ENCODE data around the gene SEC23IP.
A peak's percentile ranks its signal among the peaks of the same experiment; 100 is the strongest.
"Not testable (repeated sequence)": the region's sequence is repeated elsewhere in the genome, so short reads cannot be mapped to it uniquely, and the experiment has no call there.

The SEC23IP gene

DNA sequence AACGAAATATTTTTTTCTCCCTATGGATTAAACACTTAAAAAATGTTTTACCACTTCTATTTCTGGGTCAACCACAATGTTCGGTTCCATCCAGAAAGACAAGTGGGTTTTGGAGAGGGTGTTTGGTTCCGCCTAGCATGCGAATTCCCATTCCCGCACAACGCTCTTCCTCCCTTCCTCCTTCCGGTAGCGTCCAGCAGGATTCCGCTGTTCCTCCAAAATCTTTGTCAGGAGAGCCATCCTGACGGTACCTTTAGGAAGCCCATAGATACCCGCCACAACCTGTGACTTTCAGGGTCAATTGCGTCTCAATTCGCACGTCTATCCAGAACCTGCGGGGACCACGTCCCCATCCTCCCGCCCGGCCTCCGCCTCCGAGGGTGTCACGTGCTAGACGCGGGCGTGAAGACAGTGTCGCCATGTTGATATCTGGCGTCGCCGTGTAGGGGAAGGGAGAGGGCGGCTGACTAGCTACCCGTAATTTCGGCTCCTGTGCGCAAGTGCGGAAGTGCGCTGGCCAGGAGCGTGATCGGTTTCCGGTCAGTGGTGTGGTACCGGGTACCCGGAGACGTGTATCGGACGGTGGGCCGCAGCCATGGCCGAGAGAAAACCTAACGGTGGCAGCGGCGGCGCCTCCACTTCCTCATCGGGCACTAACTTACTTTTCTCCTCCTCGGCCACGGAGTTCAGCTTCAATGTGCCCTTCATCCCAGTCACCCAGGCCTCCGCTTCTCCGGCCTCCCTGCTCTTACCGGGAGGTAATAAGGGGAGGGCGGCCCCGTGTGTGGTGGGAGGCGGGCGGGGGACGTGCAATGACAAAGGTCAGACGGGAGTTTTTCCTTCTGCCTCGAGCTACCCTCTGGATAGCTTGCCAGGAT, at the start of gene SEC23IP:
SEC23IP (plus strand) TSS at position 543 of the 878 bp plus-strand sequence; CDS start at position 596, 53 bp downstream.
- peak; percentile 95 for DNase-seq (ENCODE audit: low spot score)

DNA sequence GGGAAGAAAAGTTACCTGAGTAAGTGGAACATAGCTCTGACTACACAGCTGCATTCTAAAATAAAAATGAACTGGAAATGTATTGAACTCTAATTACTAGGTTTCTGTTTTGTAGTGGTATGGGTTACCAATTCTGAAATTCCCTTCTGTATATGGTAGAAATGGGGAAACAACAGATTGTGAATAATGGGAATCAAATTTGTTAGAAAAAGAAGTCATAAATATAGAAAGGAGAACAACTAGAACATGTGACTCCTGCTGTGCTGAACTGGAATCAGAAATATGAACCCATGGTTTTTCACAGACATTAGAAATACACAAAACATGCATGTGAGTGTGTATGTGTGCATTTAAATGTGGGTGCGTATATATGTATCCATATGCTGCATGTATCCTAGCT, 46.9 kb upstream of the SEC23IP start:
- no peak for DNase-seq (ENCODE audit: low spot score)

DNA sequence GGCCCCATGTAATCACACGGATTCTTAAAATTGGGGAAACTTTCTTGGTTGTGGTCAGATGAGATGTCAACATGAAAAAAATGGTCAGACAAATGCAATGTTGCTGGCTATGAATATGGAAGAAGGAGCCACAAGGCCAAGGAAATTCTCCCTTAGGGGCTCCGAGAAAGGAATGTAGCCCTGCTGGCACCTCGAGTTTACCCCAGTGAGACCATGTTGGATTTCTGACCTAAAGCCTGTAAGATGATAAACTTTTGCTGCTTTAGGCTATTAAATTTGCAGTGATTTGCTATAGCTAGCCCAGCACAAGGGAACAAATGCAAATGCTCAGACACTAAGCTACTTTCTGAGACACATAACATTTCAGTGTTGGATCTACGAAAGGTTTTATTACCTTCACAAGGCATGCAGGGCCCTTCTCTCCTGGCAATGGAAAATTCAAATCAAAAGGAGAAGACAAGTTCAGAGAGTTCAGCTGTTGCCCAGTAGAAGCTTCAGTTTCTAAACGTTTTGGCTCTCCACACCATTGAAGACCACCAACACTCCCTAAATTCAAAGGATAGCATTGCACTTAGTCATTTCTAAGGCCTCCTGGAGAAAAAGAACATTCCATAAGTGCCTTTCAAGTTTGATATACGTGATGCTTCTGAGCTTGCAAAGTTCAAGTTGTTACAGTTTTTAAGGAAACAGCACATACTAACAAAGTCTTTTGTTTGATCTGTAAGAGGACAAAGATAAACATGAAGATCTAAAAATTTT, 43.3 kb upstream of the SEC23IP start:
- no peak for DNase-seq (ENCODE audit: low spot score)

GRCh38 chr10:119849944-119850343, 42.6 kb upstream of the SEC23IP start:
- no peak for DNase-seq (ENCODE audit: low spot score)

DNA sequence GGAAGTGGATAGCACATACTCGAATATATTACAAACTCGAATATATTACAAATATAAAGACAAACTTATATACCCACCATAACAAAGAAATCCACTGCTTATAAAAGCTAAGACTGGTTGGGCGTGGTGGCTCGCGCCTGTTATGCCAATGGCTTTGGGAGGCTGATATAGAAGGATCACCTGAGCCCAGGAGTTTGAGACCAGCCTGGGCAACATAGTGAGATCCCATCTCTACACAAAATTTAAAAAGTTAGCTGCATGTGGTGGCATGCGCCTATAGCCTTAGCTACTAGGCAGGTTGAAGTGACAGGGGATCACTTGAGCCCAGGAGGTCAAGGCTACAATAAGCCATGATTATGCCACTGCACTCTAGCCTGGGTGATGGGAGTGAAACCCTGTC, 40.3 kb upstream of the SEC23IP start:
- no peak for DNase-seq (ENCODE audit: low spot score)

DNA sequence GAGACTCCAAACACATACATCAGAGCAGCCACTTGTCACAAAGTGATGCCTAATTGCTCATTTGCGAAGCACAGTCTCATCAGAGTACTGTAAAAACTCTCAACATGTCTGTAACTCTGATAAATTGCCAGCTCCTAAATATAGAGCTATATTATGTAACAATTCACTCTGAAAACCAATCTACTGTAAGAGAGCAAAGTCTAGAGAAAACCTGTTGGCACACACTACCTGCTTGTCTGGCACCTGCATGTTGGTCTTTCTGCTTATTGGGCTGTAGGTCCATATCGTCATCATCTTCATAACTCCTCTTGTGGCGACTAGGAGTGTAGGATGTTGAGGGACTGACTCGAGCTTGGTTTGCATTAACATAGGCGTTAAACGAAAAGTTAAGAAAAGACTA, 39.7 kb upstream of the SEC23IP start:
- DNase-seq (ENCODE audit: low spot score): no peak

DNA sequence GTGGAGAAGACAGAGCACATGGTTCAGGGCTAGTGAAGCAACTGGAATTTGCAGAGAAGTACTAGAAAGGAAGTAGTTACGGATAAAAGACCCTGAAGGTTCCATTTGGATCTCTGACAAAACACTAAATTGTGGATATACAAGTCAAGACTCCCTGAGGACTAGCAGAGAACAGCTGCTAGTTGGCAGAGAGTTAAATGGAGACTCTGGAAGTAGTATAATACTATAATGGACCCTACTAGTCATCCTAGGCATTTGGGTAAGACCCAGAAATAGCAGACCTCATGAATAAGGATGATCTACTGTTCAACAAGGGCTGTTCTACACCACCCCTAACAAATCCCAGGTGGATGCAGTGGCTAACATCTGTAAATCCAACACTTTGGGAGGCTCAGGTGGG, 39.0 kb upstream of the SEC23IP start:
- DNase-seq (ENCODE audit: low spot score): no peak

DNA sequence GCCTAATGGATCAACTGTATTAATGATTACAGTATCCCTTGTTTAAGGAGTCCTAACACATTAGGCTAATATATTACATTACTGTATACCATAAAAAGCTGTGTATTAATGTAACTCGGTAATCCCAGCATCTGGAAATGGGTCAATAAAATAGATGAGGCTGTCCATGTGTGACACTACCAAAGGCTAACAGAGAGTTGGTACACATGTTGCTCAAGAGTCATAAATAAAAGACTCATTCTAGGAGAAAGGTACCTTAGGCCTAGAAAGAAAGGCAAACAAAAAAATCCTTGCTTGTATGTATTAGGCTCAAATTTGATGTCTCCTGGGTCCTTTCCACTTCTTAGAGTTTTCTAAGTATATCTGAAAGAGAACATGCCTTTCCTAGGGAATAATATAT, 34.5 kb upstream of the SEC23IP start:
- DNase-seq (ENCODE audit: low spot score): no peak

- peak; percentile 32 for DNase-seq (ENCODE audit: low spot score)
Observed at GRCh38 chr10:119859420-119860258, 32.9 kb upstream of the SEC23IP start.

DNA sequence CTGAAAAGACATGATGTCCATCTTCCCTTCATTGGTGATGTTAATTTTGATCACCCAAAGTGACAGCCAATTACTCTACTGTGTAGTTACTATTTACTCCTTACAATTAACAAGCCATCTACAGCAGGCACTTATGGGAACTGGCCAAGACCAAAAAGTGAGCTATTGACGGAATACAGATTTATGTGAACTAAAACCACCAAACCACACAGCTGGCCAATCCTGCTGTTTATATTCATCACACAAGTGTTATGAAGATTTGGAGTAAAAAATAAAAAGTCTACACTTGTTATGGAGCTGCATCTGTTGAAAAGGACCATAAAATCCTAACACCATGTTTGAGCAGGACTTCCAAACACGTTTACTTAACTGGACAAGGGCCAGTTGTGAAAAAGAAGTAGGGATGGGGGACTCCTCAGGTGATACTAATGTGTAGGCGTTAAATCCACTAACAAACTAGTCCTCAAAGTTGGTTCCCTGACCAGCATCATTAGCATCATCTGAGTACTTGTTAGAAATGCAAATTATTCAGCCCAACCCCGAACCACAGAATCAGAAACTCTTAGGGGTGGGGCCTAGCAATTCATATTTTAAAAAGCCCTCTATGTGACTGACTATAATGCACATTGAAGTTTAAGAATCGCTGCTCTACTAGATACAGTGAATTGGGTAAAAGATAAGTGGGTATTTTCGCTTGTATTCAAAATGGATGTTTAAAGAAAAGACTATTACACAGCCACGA, 31.5 kb upstream of the SEC23IP start:
- no peak for DNase-seq (ENCODE audit: low spot score)

DNA sequence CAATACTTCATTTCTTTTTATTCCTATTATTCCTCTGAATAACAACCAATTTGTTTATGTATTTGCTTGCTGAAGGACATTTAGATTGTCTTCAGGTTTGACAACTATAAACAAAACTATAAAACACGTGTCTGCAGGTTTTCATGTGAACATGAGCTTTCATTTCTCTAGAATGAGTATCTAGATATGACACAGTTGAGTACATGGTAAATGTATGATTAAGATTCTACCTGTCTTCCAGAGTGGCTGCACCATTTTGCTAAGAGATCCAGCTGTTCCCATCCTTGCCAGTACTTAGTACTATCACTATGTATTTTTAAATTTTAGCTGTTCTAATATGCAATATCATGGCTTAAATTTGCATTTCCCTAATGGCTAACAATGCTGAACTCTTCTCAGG, 30.0 kb upstream of the SEC23IP start:
- peak; percentile 40 for DNase-seq (ENCODE audit: low spot score)

DNA sequence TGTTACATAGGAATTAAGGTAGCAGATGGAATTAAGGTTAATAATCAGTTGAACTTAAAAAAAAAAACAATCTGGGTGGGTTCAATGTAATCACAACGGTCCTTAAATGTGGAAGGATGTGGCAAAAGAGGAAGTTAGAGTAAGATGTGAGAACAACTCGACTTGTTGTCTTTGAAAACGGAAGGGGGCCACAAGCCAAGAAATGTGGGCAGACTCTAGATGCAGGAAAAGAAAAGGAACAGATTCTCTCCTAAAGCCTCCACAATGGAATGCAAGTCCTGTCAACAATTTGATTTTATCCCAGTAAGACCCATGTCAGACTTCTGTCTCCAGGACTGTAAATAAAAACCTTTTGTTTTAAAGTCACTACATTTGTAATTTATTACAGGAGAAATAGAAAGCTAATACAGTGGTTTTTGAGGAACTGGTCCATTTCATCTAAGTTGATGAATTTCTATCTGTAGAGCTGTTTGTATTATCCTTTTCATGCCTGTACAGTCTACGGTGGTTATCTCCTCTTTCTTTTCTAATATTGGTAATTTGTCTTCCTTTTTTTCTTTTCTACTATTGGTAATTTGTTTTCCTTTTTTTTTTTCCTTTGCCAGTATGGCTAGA, 28.5 kb upstream of the SEC23IP start:
- DNase-seq (ENCODE audit: low spot score): no peak

- DNase-seq (ENCODE audit: low spot score): no peak
Observed at GRCh38 chr10:119865699-119866240, 26.8 kb upstream of the SEC23IP start.

DNA sequence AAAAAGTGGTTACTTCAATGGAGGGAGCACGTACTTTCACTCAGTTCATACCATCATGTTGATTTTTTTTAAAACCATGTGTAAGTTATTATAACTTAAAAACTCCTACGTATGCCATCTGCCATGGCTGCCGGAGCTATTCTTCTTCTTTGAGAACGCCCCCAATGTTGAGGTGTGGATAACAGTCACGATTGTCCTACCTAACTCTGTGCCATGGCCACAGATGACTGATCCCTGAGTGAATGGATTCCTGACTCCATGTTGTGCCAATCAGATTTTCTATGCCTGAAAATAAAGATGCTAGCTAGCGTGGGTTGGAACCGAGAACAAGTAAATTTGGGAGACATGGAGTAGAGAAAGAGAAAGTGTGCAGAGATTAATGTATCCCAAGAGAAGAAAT, 25.2 kb upstream of the SEC23IP start:
- DNase-seq (ENCODE audit: low spot score): no peak

GRCh38 chr10:119869398-119869797, 23.1 kb upstream of the SEC23IP start:
- not testable (repeated sequence) for DNase-seq (ENCODE audit: low spot score)

GRCh38 chr10:119871881-119872609, 20.5 kb upstream of the SEC23IP start:
- peak; percentile 61 for DNase-seq (ENCODE audit: low spot score)

DNA sequence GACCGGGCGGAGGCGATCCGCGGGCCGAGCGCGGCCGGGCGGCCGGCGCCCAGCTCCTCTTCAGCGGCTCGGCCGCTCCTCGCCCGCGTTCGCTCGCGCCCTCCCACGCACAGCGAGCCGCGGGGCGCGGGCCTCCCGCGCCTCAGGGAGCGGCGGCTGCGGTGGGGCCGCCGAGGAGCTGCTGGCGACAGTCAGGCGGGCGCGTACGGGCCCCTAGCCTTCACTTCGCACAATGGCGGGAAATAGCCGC, 20.0 kb upstream of the SEC23IP start, which contains the start of gene MCMBP:
MCMBP (minus strand) TSS at position 234 of the 250 bp plus-strand sequence. CDS start 259 bp downstream, outside the sequence.
- DNase-seq (ENCODE audit: low spot score): no peak

- peak; percentile 92 for DNase-seq (ENCODE audit: low spot score)
Observed at GRCh38 chr10:119872860-119873681, 19.5 kb upstream of the SEC23IP start.

DNA sequence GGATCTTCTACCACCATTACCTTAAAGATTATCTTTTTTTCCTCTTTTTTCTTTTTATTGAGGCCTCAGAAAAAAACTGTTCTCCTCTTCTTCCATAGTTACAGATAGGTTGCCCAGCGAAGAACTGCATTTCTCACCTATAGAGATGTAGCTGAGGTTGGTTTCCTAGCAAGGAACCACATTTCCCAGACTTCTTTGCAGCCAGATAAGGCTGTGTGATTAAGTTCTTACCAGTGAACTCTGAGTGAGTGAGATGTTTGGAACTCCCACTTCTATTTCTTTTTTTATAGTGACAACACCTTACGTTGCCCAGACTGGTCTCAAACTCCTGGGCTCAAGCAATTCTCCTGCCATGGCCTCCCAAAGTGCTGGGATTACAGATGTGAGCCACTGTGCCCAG, 14.0 kb upstream of the SEC23IP start:
- no peak for DNase-seq (ENCODE audit: low spot score)

Measured in activated CD4-positive, alpha-beta T cell treated with anti-CD3 and anti-CD28 coated beads, Interleukin-2, Interleukin-4, amounts not matched to agents 100 ng/mL and 50 ng/mL, durations not matched to agents 16 hours and 8 hours (primary cell).